GM12878 (cell line): ENCODE data around the gene IRF1. TPM values are rescaled to one million over a fixed set of nuclear protein-coding genes. Genes with fewer than 3 reads are reported as not detected.

ENCODE experiments used
- ATAC-seq: fragments of 200-7000 bp; cut with Tn5 transposase; 3 replicates; pipeline ENCODE4 v1.9.1; 2020; ENCODE audit warnings: mild to moderate bottlenecking, moderate library complexity
- BruUV-seq: library from RNA; stranded (reverse); fragments of 400-500 nt; replicated peaks from 2 replicates; lab custom pipeline; 2021; lab: Mats Ljungman, UMichigan
- CTCF ChIA-PET: fragments of 300-600 bp; sonication (Branson Sonifier 250); formaldehyde crosslinking; extraction: SDS; loops from one replicate; lab custom pipeline; 2021; ENCODE audit warnings: inconsistent platforms; lab: Yijun Ruan, JAX
- POLR2A ChIA-PET: fragments of 350-600 bp; formaldehyde crosslinking; extraction: SDS; loops from one replicate; lab custom pipeline; 2021; ENCODE audit warnings: inconsistent platforms; lab: Charles Lee
- RAD21 ChIA-PET: fragments of 300-600 bp; sonication (Branson Sonifier 250); formaldehyde crosslinking; loops from one replicate; lab custom pipeline; 2023; ENCODE audit warnings: antibody characterized with exemption; ENCODE audit not compliant: unreplicated experiment; lab: Charles Lee
- SMC1A ChIA-PET: fragments of 300-600 bp; sonication (Branson Sonifier 250); formaldehyde crosslinking; loops from one replicate; lab custom pipeline; 2023; ENCODE audit not compliant: unreplicated experiment, uncharacterized antibody; lab: Charles Lee
- DNase-seq: peaks from one replicate; pipeline ENCODE4 v3.0.0-alpha.2; 2011; ENCODE audit warnings: low read depth, low spot score
- FAIRE-seq: peaks from 3 replicates; lab custom pipeline; 2011; peaks lifted over from hg19 to GRCh38; lab: Jason Lieb, UNC
- H2AFZ ChIP-seq: 2 replicates; pipeline ENCODE4 v1.6.0; 2011; ENCODE audit warnings: low read depth, low read length, control low read depth; ENCODE audit not compliant: control insufficient read depth
- H3K27ac ChIP-seq: 2 replicates; pipeline ENCODE4 v1.5.1; 2011; ENCODE audit warnings: control low read depth; ENCODE audit not compliant: control insufficient read depth, insufficient read depth
- H3K27me3 ChIP-seq, 2 experiments: replicated peaks in 1 of 2; 2 replicates each; pipeline versions ENCODE4 v1.6.0 to v1.6.1; 2011; ENCODE audit warnings: low read length in 1 of 2; ENCODE audit not compliant: control insufficient read depth in 2 of 2, insufficient read depth in 2 of 2
- H3K36me3 ChIP-seq, 2 experiments: 2 replicates each; pipeline ENCODE4 v1.5.1; 2011; ENCODE audit warnings: low read length in 1 of 2; ENCODE audit not compliant: control insufficient read depth in 2 of 2, insufficient read depth in 2 of 2
- H3K4me1 ChIP-seq: 2 replicates; pipeline ENCODE4 v1.6.1; 2011; ENCODE audit warnings: mild to moderate bottlenecking, low read length, moderate library complexity, mixed read lengths; ENCODE audit not compliant: control insufficient read depth, insufficient read depth
- H3K4me2 ChIP-seq: 2 replicates; pipeline ENCODE4 v1.6.0; 2011; ENCODE audit warnings: control low read depth; ENCODE audit not compliant: control insufficient read depth, insufficient read depth
- H3K4me3 ChIP-seq: fragments of 200-600 bp; sonication (generic); 2 replicates; pipeline ENCODE4 v1.5.1; 2016
- H3K79me2 ChIP-seq: 2 replicates; pipeline ENCODE4 v1.6.0; 2011; ENCODE audit warnings: low read length; ENCODE audit not compliant: control insufficient read depth, insufficient read depth
- H3K9ac ChIP-seq: 2 replicates; pipeline ENCODE4 v1.8.0; 2011; ENCODE audit warnings: low read length, control low read depth, mixed read lengths; ENCODE audit not compliant: control insufficient read depth, insufficient read depth
- H3K9me3 ChIP-seq: replicated peaks from 3 replicates; pipeline ENCODE4 v1.5.1; 2011; ENCODE audit warnings: mild to moderate bottlenecking, low read length; ENCODE audit not compliant: control insufficient read depth, insufficient read depth
- H4K20me1 ChIP-seq: 2 replicates; pipeline ENCODE4 v1.6.0; 2011; ENCODE audit not compliant: control insufficient read depth, insufficient read depth
- ATF7 ChIP-seq: fragments of 450-650 bp; IDR thresholded peaks from 2 replicates; pipeline ENCODE4 v1.6.1; 2016; ENCODE audit warnings: low read depth, mild to moderate bottlenecking
- BCLAF1 ChIP-seq: fragments of 450-650 bp; IDR thresholded peaks from 2 replicates; pipeline ENCODE4 v1.6.1; 2017; ENCODE audit warnings: antibody characterized with exemption, mild to moderate bottlenecking, moderate library complexity
- CREM ChIP-seq: IDR thresholded peaks from 2 replicates; pipeline ENCODE4 v1.6.1; 2014; ENCODE audit warnings: antibody characterized with exemption, low read depth
- CUX1 ChIP-seq: IDR thresholded peaks from 2 replicates; pipeline ENCODE4 v1.6.1; 2012; ENCODE audit warnings: improper control_type of control experiment, low read depth, low read length; ENCODE audit not compliant: insufficient replicate concordance
- HDAC2 ChIP-seq: fragments of 200-600 bp; sonication (generic); IDR thresholded peaks from 2 replicates; pipeline ENCODE4 v1.6.1; 2017
- HSF1 ChIP-seq: fragments of 150-350 bp; IDR thresholded peaks from 2 replicates; pipeline ENCODE4 v1.6.1; 2014; ENCODE audit warnings: mild to moderate bottlenecking, low read depth, low read length
- IRF3 ChIP-seq: fragments of 450-650 bp; IDR thresholded peaks from 2 replicates; pipeline ENCODE4 v1.6.1; 2014; ENCODE audit warnings: mild to moderate bottlenecking
- KLF5 ChIP-seq: fragments of 450-650 bp; IDR thresholded peaks from 2 replicates; pipeline ENCODE4 v1.6.1; 2014; ENCODE audit warnings: mild to moderate bottlenecking; ENCODE audit not compliant: partially characterized antibody
- LARP7 ChIP-seq: fragments of 450-650 bp; IDR thresholded peaks from 2 replicates; pipeline ENCODE4 v1.6.1; 2017; ENCODE audit warnings: mild to moderate bottlenecking
- SMARCA5 ChIP-seq: fragments of 450-650 bp; IDR thresholded peaks from 2 replicates; pipeline ENCODE4 v1.6.1; 2017; ENCODE audit warnings: mild to moderate bottlenecking
- TAF1 ChIP-seq: IDR thresholded peaks from 2 replicates; pipeline ENCODE4 v1.6.1; 2011; ENCODE audit warnings: mild to moderate bottlenecking, low read depth, low read length, borderline replicate concordance
- TCF12 ChIP-seq: IDR thresholded peaks from 2 replicates; pipeline ENCODE4 v1.6.1; 2011; ENCODE audit warnings: low read depth, mild to moderate bottlenecking, low read length
- ZNF384 ChIP-seq: IDR thresholded peaks from 2 replicates; pipeline ENCODE4 v1.6.1; 2012; ENCODE audit warnings: low read depth, mild to moderate bottlenecking, low read length, improper control_type of control experiment, borderline replicate concordance
- ZSCAN29 ChIP-seq: fragments of 450-650 bp; IDR thresholded peaks from 2 replicates; pipeline ENCODE4 v1.6.1; 2017; ENCODE audit warnings: mild to moderate bottlenecking, moderate library complexity
- WGBS: methylation state at CpG from one replicate; pipeline ENCODE4 v1.1.6; 2016; ENCODE audit warnings: low lambda C conversion rate; ENCODE audit not compliant: insufficient replicate concordance, insufficient coverage; ENCODE audit errors: missing lambda C conversion rate; 5-methylcytosine and 5-hydroxymethylcytosine counted together
- in situ Hi-C: fragments of 300-500 bp; cut with MboI; formaldehyde crosslinking; loops from 9 replicates; pipeline ENCODE4 v1.14.3; 2018; ENCODE audit warnings: mixed read lengths
- intact Hi-C: fragments of 100-400 bp; cut with micrococcal nuclease; formaldehyde crosslinking; loops from one replicate; pipeline ENCODE4 v1.14.2; 2022; ENCODE audit not compliant: unreplicated experiment
- polyA plus RNA-seq, 11 experiments: library from polyadenylated mRNA; depleted of rRNA in 4 of 11; unstranded in 6 of 11; stranded (reverse) in 5 of 11; fragments of >200 nt; fragmentation: Nextera tagmentation in 4 of 11; fragmentation: Illumina TruSeq in 1 of 11; extraction: Ambion mirVana in 4 of 11; extraction: Trizol in 1 of 11; gene quantifications; 1 replicate in 1 of 11; 2 replicates in 10 of 11; pipeline versions ENCODE4 v1.2.1 to v1.2.3, GENCODE V29; 2011 to 2016; ENCODE audit warnings: inconsistent platforms in 2 of 11, missing spikeins in 2 of 11, low read depth in 1 of 11
- total RNA-seq, 4 experiments: library from RNA; depleted of rRNA in 3 of 4; stranded (reverse); fragments of >200 nt in 3 of 4; fragmentation: Illumina TruSeq in 1 of 4; extraction: Trizol in 1 of 4; gene quantifications; 2 replicates each; pipeline versions ENCODE4 v1.2.1 to v1.2.3, GENCODE V29; 2013 to 2021

IRF1 gene
- total and polyA plus RNA-seq, 10 of the 15 experiments (the other 5 are each of a cell fraction or from before 2014, with no cell fraction given), result 6.9 to 68.0 (median 49.6) TPM

GRCh38 chr5:132493241-132493640, 2.7 kb upstream of the IRF1 start:
- intact Hi-C loops, result no loop called here
- H2AFZ ChIP-seq, result no peak overlapping the region
- in situ Hi-C loops, result loop anchor here (10.0 kb wide), 1 partner anchor 108 kb away; no protein-coding TSS in a partner anchor
- no peak overlapping the region for H3K9ac ChIP-seq
- no peak overlapping the region for H3K27ac ChIP-seq
- CTCF ChIA-PET, result interaction anchor here (2.1 to 13.0 kb wide), 3 partner anchors 66 to 78 kb away, joined by 6 to 184 read pairs (median 6); no protein-coding TSS in a partner anchor
- no peak overlapping the region for H3K4me2 ChIP-seq
- peaks cover under 1 to 9% of the 10 kb centered on the region in 2 experiments; a peak in 2 of 4 replicates for H3K36me3 ChIP-seq
- BruUV-seq, result no TSS peak
- POLR2A ChIA-PET, result interaction anchor here (0.6 to 24.5 kb wide), 4 partner anchors 13 to 77 kb away, joined by 4 to 389 read pairs (median 65); no protein-coding TSS in a partner anchor
- peaks cover 37% of the 10 kb centered on the region for H3K79me2 ChIP-seq
- FAIRE-seq, result no peak
- peaks cover 7% of the 10 kb centered on the region; the same call in 1 of the 2 replicates for H4K20me1 ChIP-seq
- no peaks in the 10 kb centered on the region for H3K9me3 ChIP-seq
- H3K27me3 ChIP-seq, result no peaks in the 10 kb centered on the region
- RAD21 ChIA-PET, result interaction anchor here (0.5 to 27.2 kb wide), 4 partner anchors 66 to 327 kb away, joined by 3 to 453 read pairs (median 62); no protein-coding TSS in a partner anchor
- no peak for DNase-seq
- H3K4me1 ChIP-seq, result peaks cover 42% of the 10 kb centered on the region
- WGBS, result 90% methylated on average over 4 of the region's 4 CpGs
- SMC1A ChIA-PET, result interaction anchor here (0.9 to 7.2 kb wide), 5 partner anchors 13 to 106 kb away, joined by 3 to 123 read pairs (median 9); no protein-coding TSS in a partner anchor
- no peak overlapping the region for H3K4me3 ChIP-seq
- no peak for ATAC-seq
- TF ChIP-seq CREM (no peak), HDAC2 (no peak), ATF7 (no peak), TAF1 (no peak), CUX1 (no peak), IRF3 (no peak), LARP7 (no peak), TCF12 (no peak), KLF5 (no peak), SMARCA5 (no peak), ZSCAN29 (no peak), HSF1 (no peak), BCLAF1 (no peak), ZNF384 (no peak)
